SK-N-SH treated with all-trans-retinoic acid at 6 μM for 48 hours (cell line): ENCODE results near the gene NDP.

ENCODE experiments used
- ATAC-seq: fragments of 200-7000 bp; cut with Tn5 transposase; 3 replicates; pipeline ENCODE4 v1.9.1; 2020; ENCODE audit warnings: mild to moderate bottlenecking, moderate library complexity
- ARNTL ChIP-seq: fragments of 450-650 bp; formaldehyde crosslinking; IDR thresholded peaks from 2 replicates; pipeline ENCODE4 v1.5.0; 2020; ENCODE audit warnings: low read depth, mild to moderate bottlenecking, moderate library complexity, borderline replicate concordance
- BACH2 ChIP-seq: fragments of 250-450 bp; sonication (Bioruptor Pico); IDR thresholded peaks from 2 replicates; pipeline ENCODE4 v1.9.0; 2021; ENCODE audit warnings: mild to moderate bottlenecking, borderline replicate concordance
- CREB5 ChIP-seq: fragments of 250-450 bp; sonication (Bioruptor Pico); IDR thresholded peaks from 2 replicates; pipeline ENCODE4 v1.5.1; 2020; ENCODE audit warnings: low read depth, mild to moderate bottlenecking, moderate library complexity
- CSDC2 ChIP-seq: fragments of 250-450 bp; sonication (Bioruptor Pico); IDR thresholded peaks from 2 replicates; pipeline ENCODE4 v1.5.0; 2020; ENCODE audit warnings: mild to moderate bottlenecking, moderate library complexity
- ESRRG ChIP-seq: fragments of 250-450 bp; sonication (Bioruptor Pico); IDR thresholded peaks from 2 replicates; pipeline ENCODE4 v1.6.1; 2021; ENCODE audit warnings: mild to moderate bottlenecking
- GLIS3 ChIP-seq: fragments of 250-450 bp; sonication (Bioruptor Pico); IDR thresholded peaks from 2 replicates; pipeline ENCODE4 v1.5.0; 2020; ENCODE audit warnings: mild to moderate bottlenecking, moderate library complexity
- ISL1 ChIP-seq: fragments of 250-450 bp; sonication (Bioruptor Pico); IDR thresholded peaks from 2 replicates; pipeline ENCODE4 v2.1.2; 2022; ENCODE audit warnings: mild to moderate bottlenecking, moderate library complexity
- OSR1 ChIP-seq: fragments of 250-450 bp; sonication (Bioruptor Pico); IDR thresholded peaks from 2 replicates; pipeline ENCODE4 v1.8.0; 2022; ENCODE audit warnings: moderate library complexity, mild to moderate bottlenecking, inconsistent platforms
- PATZ1 ChIP-seq: fragments of 250-450 bp; sonication (Bioruptor Pico); IDR thresholded peaks from 2 replicates; pipeline ENCODE4 v1.8.0; 2020; ENCODE audit warnings: mild to moderate bottlenecking, moderate library complexity, borderline replicate concordance
- PPARA ChIP-seq: fragments of 250-450 bp; sonication (Bioruptor Pico); IDR thresholded peaks from 2 replicates; pipeline ENCODE4 v1.5.0; 2020; ENCODE audit warnings: mild to moderate bottlenecking, borderline replicate concordance
- RARB ChIP-seq: fragments of 250-450 bp; sonication (Bioruptor Pico); IDR thresholded peaks from 2 replicates; pipeline ENCODE4 v1.8.0; 2021; ENCODE audit warnings: mild to moderate bottlenecking, moderate library complexity
- TCF4 ChIP-seq: fragments of 250-450 bp; sonication (Bioruptor Pico); IDR thresholded peaks from 2 replicates; pipeline ENCODE4 v1.8.0; 2021; ENCODE audit warnings: mild to moderate bottlenecking, moderate library complexity, borderline replicate concordance
- TOX ChIP-seq: fragments of 250-450 bp; sonication (Bioruptor Pico); IDR thresholded peaks from 2 replicates; pipeline ENCODE4 v1.8.0; 2021; ENCODE audit warnings: mild to moderate bottlenecking, moderate library complexity, borderline replicate concordance
- TSHZ2 ChIP-seq: fragments of 250-450 bp; sonication (Bioruptor Pico); IDR thresholded peaks from 2 replicates; pipeline ENCODE4 v1.5.0; 2020; ENCODE audit warnings: mild to moderate bottlenecking, moderate library complexity
- ZC3H10 ChIP-seq: fragments of 250-450 bp; sonication (Bioruptor Pico); IDR thresholded peaks from 2 replicates; pipeline ENCODE4 v1.5.1; 2021; ENCODE audit warnings: mild to moderate bottlenecking, moderate library complexity
- ZFP3 ChIP-seq: fragments of 250-450 bp; sonication (Bioruptor Pico); IDR thresholded peaks from 2 replicates; pipeline ENCODE4 v1.5.0; 2020; ENCODE audit warnings: mild to moderate bottlenecking, moderate library complexity
- ZFP30 ChIP-seq: fragments of 450-650 bp; formaldehyde crosslinking; IDR thresholded peaks from 2 replicates; pipeline ENCODE4 v1.5.0; 2022; ENCODE audit warnings: mild to moderate bottlenecking, moderate library complexity
- ZNF565 ChIP-seq: fragments of 450-650 bp; formaldehyde crosslinking; conservative IDR thresholded peaks from 2 replicates; pipeline ENCODE4 v1.5.0; 2020; ENCODE audit warnings: low read depth, mild to moderate bottlenecking, moderate library complexity
- ZNF70 ChIP-seq: fragments of 450-650 bp; formaldehyde crosslinking; IDR thresholded peaks from 2 replicates; pipeline ENCODE4 v1.5.0; 2020; ENCODE audit warnings: mild to moderate bottlenecking, moderate library complexity
- ZNF8 ChIP-seq: fragments of 450-650 bp; formaldehyde crosslinking; IDR thresholded peaks from 2 replicates; pipeline ENCODE4 v1.5.0; 2020; ENCODE audit warnings: mild to moderate bottlenecking, moderate library complexity
- TF ChIP-seq, protein P1 (sequence below): fragments of 250-450 bp; sonication (Bioruptor Pico); IDR thresholded peaks from 2 replicates; pipeline ENCODE4 v1.8.0; 2021; ENCODE audit warnings: low read depth, mild to moderate bottlenecking, moderate library complexity, borderline replicate concordance

NDP gene

GRCh38 chrX:43973249-43974099 lies at the start of gene NDP:
Gene NDP, minus strand, starts transcription at chrX:43973390. Its CDS starts 14,745 bp downstream, at chrX:43958645.
- TF ChIP-seq ZNF70 (CRISPR knock-in tag) (no peak), ESRRG (CRISPR knock-in tag) (no peak), CREB5 (CRISPR knock-in tag) (no peak), ZC3H10 (CRISPR knock-in tag) (no peak), PATZ1 (CRISPR knock-in tag) (no peak), BACH2 (CRISPR knock-in tag) (no peak), TOX (no peak), ARNTL (CRISPR knock-in tag) (no peak)
- peak; percentile 47; the same call in 2 of the 3 replicates for ATAC-seq

DNA sequence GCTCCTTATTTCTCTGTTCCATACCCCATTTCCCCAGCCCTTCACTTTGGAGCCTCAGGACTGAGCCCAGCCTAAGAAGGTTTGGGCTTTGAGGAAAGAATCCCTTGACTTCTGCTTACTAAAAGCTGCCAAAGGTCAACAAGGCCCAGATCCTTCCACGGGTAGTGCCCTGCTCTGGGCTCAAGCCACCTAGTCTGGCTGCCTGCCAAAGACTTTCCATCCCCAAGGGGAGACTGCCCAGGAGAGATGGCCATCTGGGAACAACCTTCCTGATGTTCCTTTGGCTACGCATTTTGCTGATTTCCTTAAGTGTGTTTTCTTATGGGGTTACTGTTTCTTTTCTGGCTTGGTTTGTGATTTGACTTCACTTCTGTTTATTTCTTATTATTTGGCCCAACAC lies 49.8 kb upstream of the NDP start:
- no peak for ATAC-seq

GRCh38 chrX:44020693-44021092 lies 47.5 kb upstream of the NDP start:
- no peak for ATAC-seq
- no peak for TF ChIP-seq RARB (CRISPR knock-in tag)
- TF ChIP-seq ARNTL (CRISPR knock-in tag) = no peak
- no peak for TF ChIP-seq ZNF70 (CRISPR knock-in tag)
- TF ChIP-seq BACH2 (CRISPR knock-in tag) = no peak

More for the DNA sequence above, 49.8 kb upstream of the NDP start:
- TF ChIP-seq TSHZ2 (CRISPR knock-in tag) (no peak), ZNF565 (CRISPR knock-in tag) (no peak), PATZ1 (CRISPR knock-in tag) (no peak), BACH2 (CRISPR knock-in tag) (no peak), GLIS3 (no peak), ISL1 (no peak), RARB (CRISPR knock-in tag) (no peak), PPARA (CRISPR knock-in tag) (no peak), ZFP3 (no peak), TCF4 (CRISPR knock-in tag) (no peak), OSR1 (CRISPR knock-in tag) (no peak), ZC3H10 (CRISPR knock-in tag) (no peak), ZFP30 (no peak)

DNA sequence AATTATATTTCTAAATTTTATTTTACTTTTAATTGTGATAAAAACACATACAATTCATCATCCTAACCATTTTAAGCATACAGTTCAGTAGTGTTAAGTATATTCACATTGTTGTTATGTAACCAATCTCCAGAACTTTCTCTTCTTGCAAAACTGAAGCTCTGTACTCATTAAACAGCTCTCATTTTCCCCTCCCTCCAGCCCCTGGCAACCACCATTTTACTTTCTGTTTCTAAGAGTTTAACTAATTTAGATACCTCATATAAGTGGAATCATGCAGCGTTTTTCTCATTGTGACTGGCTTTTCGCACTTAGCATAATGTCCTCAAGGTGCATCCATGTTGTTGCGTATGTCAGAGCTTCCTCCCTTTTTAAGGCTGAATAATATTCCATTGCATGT lies 46.7 kb upstream of the NDP start:
- no peak for ATAC-seq
- TF ChIP-seq CREB5 (CRISPR knock-in tag) (no peak), ISL1 (no peak), CSDC2 (no peak), ZFP30 (no peak), ZNF8 (CRISPR knock-in tag) (no peak), ARNTL (CRISPR knock-in tag) (no peak), TSHZ2 (CRISPR knock-in tag) (no peak), PPARA (CRISPR knock-in tag) (no peak)
- TF ChIP-seq, protein P1, sequence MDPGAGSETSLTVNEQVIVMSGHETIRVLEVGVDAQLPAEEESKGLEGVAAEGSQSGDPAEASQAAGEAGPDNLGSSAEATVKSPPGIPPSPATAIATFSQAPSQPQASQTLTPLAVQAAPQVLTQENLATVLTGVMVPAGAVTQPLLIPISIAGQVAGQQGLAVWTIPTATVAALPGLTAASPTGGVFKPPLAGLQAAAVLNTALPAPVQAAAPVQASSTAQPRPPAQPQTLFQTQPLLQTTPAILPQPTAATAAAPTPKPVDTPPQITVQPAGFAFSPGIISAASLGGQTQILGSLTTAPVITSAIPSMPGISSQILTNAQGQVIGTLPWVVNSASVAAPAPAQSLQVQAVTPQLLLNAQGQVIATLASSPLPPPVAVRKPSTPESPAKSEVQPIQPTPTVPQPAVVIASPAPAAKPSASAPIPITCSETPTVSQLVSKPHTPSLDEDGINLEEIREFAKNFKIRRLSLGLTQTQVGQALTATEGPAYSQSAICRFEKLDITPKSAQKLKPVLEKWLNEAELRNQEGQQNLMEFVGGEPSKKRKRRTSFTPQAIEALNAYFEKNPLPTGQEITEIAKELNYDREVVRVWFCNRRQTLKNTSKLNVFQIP (CRISPR knock-in tag) = no peak
